GM18520 (cell line): ENCODE results near the gene HCFC1R1.

Source experiments
- ATAC-seq: cut with Tn5 transposase; IDR thresholded peaks from one replicate; pipeline ENCODE4 v1.9.1; 2021; ENCODE audit not compliant: unreplicated experiment

Gene HCFC1R1

GRCh38 chr16:2979669-2980226, 44.0 kb downstream of the HCFC1R1 start:
- no peak for ATAC-seq

GRCh38 chr16:2977440-2977839, 46.3 kb downstream of the HCFC1R1 start:
- ATAC-seq, result no peak

GRCh38 chr16:2976673-2977072, 47.1 kb downstream of the HCFC1R1 start:
- ATAC-seq, result no peak

DNA sequence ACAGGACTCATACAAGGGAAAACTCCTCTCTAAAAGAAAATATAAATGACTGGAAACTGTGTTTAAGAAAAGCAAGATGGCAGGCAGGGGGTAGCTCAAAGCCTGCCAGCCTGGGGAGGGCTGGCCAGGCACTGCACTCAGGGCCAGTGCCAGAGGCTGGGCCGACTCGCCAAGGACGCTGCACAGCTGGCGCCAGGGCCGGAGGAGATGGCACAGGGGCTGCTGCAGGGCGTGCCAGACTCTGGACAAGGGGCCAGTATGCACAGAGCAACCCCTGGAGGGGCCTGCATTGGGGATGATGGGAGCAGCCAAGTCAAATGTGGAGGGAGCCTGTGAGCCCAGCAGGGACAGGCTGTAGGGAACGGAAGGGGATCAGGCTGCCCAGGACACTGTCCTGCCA, 47.5 kb downstream of the HCFC1R1 start:
- ATAC-seq, result no peak

GRCh38 chr16:2975161-2975795, 48.5 kb downstream of the HCFC1R1 start:
- ATAC-seq, result no peak

DNA sequence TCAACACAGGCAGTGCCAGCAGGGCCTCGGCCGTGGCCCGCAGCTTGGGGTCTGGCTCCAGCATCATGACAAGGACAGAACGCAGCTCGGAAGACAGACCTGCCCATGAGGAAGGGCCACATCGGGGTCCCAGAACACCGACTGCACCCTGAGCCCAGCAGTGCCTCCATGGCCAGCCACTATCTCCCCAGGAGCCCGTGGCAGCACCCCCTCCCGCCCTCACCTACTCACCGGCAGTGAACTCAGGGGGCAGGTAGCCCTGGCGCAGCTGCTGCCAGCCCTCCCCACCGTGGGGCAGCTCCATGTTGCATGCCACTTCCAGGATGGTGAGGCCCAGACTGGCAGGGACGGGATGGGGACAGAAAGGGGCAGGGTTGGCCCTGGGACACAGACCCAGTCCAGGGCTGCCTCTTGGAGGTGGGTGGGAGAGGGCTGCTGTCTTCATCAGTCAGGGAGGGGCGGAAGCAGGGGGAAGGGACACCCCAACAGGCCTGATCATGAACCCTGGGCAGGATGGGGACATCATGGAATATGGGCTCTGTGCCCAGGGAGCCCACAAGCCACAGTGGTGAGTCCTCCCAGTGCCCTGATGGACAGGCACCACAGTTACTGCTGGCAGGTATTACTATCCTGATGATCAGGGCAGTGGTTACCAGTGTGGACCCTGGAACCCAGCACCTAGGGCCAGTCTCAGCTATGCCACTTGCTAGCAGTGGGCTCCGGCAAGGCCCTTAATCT, 49.3 kb downstream of the HCFC1R1 start:
- no peak for ATAC-seq

DNA sequence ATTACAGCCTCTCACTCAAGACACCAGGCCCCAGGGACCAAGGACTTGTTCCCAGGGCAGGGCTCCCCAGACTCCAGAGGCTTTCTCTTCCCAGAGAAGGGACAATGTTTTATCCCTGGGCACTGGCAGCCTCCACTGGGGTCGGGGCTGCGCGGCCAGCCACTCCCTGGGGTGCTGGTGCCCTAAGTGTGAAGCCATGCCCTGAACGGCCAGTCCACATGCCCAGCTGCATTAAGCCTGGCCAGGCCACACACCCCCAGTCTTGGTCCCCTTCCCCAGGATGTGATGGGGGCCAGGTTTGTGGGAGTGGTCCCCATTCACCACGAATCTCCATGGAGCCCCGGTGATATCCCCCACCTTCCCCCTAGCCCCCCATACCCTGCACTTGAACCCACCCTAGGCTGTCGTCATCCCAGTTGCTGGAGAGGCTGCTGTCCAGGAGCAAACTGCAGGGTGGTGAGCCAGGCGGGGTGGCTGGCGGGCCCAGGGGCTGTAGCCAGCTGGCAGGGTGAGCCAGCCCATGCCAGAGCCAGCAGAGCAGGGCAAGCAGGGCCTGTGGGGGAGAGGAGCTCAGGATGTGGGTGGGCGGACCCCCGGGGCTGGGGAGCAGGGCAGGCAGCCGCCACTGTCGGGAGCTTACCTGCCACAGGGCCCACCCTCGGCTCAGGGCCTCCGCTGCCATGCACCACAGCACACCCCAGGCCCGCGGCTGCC, 50.0 kb downstream of the HCFC1R1 start:
- no peak for ATAC-seq

GRCh38 chr16:2973093-2973492, 50.6 kb downstream of the HCFC1R1 start:
- ATAC-seq, result no peak
